ENCODE results near the gene SLC22A15.

- TF ChIP-seq EZH2phosphoT487 (IDR thresholded peaks at IDR 0.05; ENCODE audit: insufficient read depth, low read depth), result no peak
- no peak for TF ChIP-seq EZH2 (IDR thresholded peaks at IDR 0.05; ENCODE audit: insufficient read depth, poor library complexity, severe bottlenecking)
Observed at GRCh38 chr1:116099919-116100318, 123.6 kb downstream of the SLC22A15 start.

Measured in GM23248 (cell line).